Osteoblast (primary cell): ENCODE data around the gene EXTL1. TPM values are rescaled to one million over a fixed set of nuclear protein-coding genes. Genes with fewer than 3 reads are reported as not detected.

Experiments
- DNase-seq: peaks from one replicate; pipeline ENCODE4 v3.0.0; 2011; ENCODE audit warnings: low spot score, mixed read lengths; ENCODE audit not compliant: insufficient read length; ENCODE audit errors: missing footprints
- H2AFZ ChIP-seq: 2 replicates; pipeline ENCODE4 v1.6.0; 2011; ENCODE audit warnings: mild to moderate bottlenecking, low read length
- H3K27ac ChIP-seq: 2 replicates; pipeline ENCODE4 v1.5.1; 2011; ENCODE audit warnings: mild to moderate bottlenecking, low read depth, low read length, moderate library complexity
- H3K27me3 ChIP-seq: 2 replicates; pipeline ENCODE4 v1.6.0; 2012; ENCODE audit warnings: mild to moderate bottlenecking, control low read depth, inconsistent platforms, low read length, moderate library complexity; ENCODE audit not compliant: insufficient read depth
- H3K36me3 ChIP-seq: 2 replicates; pipeline ENCODE4 v1.5.1; 2011; ENCODE audit warnings: mild to moderate bottlenecking, low read length, control low read depth, moderate library complexity; ENCODE audit not compliant: insufficient read depth
- H3K4me1 ChIP-seq: 2 replicates; pipeline ENCODE4 v1.5.1; 2011; ENCODE audit warnings: mild to moderate bottlenecking, low read length, control low read depth, moderate library complexity; ENCODE audit not compliant: insufficient read depth
- H3K4me2 ChIP-seq: 2 replicates; pipeline ENCODE4 v1.6.0; 2011; ENCODE audit warnings: mild to moderate bottlenecking, low read length; ENCODE audit not compliant: insufficient read depth
- H3K4me3 ChIP-seq: fragments of 200-600 bp; sonication (generic); 3 replicates; pipeline ENCODE4 v1.5.1; 2012; ENCODE audit warnings: mild to moderate bottlenecking, low read length, inconsistent platforms; ENCODE audit not compliant: insufficient read depth
- H3K79me2 ChIP-seq: 2 replicates; pipeline ENCODE4 v1.6.0; 2012; ENCODE audit warnings: mild to moderate bottlenecking, low read length, control low read depth, inconsistent platforms; ENCODE audit not compliant: insufficient read depth
- H3K9me3 ChIP-seq: 2 replicates; pipeline ENCODE4 v1.5.1; 2011; ENCODE audit warnings: low read depth, low read length, control low read depth
- H4K20me1 ChIP-seq: 2 replicates; pipeline ENCODE4 v1.6.0; 2012; ENCODE audit warnings: mild to moderate bottlenecking, low read length, control low read depth; ENCODE audit not compliant: insufficient read depth
- total RNA-seq: library from RNA; depleted of rRNA; stranded (reverse); fragments of >200 nt; gene quantifications from 2 replicates; pipeline ENCODE4 v1.2.3, GENCODE V29; 2012
- TF ChIP-seq, protein P1 (sequence below): IDR thresholded peaks from 2 replicates; pipeline ENCODE4 v1.5.1; 2011; ENCODE audit warnings: mild to moderate bottlenecking, low read depth, low read length, moderate library complexity; ENCODE audit errors: extremely low read depth

Gene EXTL1, protein sequence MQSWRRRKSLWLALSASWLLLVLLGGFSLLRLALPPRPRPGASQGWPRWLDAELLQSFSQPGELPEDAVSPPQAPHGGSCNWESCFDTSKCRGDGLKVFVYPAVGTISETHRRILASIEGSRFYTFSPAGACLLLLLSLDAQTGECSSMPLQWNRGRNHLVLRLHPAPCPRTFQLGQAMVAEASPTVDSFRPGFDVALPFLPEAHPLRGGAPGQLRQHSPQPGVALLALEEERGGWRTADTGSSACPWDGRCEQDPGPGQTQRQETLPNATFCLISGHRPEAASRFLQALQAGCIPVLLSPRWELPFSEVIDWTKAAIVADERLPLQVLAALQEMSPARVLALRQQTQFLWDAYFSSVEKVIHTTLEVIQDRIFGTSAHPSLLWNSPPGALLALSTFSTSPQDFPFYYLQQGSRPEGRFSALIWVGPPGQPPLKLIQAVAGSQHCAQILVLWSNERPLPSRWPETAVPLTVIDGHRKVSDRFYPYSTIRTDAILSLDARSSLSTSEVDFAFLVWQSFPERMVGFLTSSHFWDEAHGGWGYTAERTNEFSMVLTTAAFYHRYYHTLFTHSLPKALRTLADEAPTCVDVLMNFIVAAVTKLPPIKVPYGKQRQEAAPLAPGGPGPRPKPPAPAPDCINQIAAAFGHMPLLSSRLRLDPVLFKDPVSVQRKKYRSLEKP
- total RNA-seq = 1.4 and 3.2 TPM in 2 replicates

DNA sequence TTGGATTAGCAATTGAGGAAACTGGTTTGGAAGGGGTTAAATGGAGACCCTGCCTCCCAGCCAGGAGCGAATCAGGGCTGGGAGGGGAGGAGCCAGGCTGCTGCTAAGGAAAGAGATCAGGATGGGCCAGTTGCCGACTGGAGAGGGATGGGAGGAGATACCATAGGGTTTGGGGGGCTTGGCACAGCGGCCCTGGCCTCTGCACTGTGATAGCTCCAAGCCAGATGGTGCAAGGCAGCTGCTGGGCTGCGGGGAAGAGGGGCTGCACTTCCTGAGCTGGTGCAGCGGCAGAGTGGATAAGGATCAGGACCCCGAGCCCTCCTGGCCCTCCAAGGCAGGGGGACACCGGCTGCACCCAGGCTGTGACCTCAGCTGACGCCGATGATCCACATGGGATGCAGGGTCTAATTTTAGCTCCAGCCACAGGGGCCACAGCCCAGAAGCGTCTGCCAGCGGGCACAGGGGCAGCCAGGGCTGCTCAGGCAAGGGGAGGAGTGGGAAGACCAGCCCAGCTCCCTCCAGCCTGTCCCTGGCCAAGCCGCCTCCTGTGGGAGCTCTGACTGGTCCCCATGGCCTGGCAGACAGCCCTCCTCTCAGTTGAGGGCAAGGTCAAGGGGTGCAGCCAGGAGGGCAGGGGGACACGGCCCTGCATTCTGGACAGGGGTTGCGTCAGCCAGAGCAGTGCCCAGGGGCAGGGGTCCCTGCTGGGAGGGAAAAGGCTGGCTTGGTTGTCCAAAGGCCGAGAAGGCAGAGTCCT, at the start of gene EXTL1:
TSS of gene EXTL1 (plus strand) at position 129 of the 757 bp plus-strand sequence. CDS start 872 bp downstream, outside the sequence.
- Histone ChIP-seq H3K9me3 (no peaks in the 10 kb centered on the region), H3K36me3 (peaks cover 3% of the 10 kb centered on the region), H3K4me2 (peak within 1 kb of the TSS; percentile 80), H3K27me3 (no peaks in the 10 kb centered on the region), H4K20me1 (no peaks in the 10 kb centered on the region), H3K27ac (peak within 1 kb of the TSS; percentile 82), H3K79me2 (peaks cover 17% of the 10 kb centered on the region), H3K4me1 (peaks cover 72% of the 10 kb centered on the region), H3K4me3 (peak within 1 kb of the TSS; percentile 69), H2AFZ (peak within 1 kb of the TSS; percentile 56)
- DNase-seq = peak; percentile 94
- TF ChIP-seq, protein P1, sequence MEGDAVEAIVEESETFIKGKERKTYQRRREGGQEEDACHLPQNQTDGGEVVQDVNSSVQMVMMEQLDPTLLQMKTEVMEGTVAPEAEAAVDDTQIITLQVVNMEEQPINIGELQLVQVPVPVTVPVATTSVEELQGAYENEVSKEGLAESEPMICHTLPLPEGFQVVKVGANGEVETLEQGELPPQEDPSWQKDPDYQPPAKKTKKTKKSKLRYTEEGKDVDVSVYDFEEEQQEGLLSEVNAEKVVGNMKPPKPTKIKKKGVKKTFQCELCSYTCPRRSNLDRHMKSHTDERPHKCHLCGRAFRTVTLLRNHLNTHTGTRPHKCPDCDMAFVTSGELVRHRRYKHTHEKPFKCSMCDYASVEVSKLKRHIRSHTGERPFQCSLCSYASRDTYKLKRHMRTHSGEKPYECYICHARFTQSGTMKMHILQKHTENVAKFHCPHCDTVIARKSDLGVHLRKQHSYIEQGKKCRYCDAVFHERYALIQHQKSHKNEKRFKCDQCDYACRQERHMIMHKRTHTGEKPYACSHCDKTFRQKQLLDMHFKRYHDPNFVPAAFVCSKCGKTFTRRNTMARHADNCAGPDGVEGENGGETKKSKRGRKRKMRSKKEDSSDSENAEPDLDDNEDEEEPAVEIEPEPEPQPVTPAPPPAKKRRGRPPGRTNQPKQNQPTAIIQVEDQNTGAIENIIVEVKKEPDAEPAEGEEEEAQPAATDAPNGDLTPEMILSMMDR = no peak

DNA sequence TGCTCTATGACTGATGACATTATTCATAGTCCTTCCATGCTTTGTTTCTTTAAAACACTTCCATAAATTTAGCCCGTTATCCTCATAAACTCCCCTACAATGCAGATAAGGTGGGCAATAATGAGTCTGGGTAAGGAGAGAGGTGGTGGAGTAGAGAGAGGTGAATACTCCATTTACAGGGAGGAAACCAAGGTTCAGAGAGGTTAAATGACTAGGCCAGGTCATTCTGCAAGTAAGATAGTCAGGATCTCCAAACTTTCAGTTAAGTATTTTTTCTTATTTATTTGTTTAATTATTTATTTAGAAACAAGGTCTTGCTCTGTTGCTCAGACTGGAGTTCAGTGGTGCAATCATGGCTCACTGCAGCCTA, 49.8 kb upstream of the EXTL1 start:
- no peak for DNase-seq
- Histone ChIP-seq H4K20me1 (no peaks in the 10 kb centered on the region), H3K4me1 (no peaks in the 10 kb centered on the region), H3K27me3 (no peaks in the 10 kb centered on the region), H3K4me3 (no peak overlapping the region), H3K4me2 (no peak overlapping the region), H3K79me2 (no peaks in the 10 kb centered on the region), H3K27ac (no peak overlapping the region), H3K36me3 (peaks cover 26% of the 10 kb centered on the region), H3K9me3 (no peaks in the 10 kb centered on the region), H2AFZ (no peak overlapping the region)
- TF ChIP-seq, protein P1 = no peak

DNA sequence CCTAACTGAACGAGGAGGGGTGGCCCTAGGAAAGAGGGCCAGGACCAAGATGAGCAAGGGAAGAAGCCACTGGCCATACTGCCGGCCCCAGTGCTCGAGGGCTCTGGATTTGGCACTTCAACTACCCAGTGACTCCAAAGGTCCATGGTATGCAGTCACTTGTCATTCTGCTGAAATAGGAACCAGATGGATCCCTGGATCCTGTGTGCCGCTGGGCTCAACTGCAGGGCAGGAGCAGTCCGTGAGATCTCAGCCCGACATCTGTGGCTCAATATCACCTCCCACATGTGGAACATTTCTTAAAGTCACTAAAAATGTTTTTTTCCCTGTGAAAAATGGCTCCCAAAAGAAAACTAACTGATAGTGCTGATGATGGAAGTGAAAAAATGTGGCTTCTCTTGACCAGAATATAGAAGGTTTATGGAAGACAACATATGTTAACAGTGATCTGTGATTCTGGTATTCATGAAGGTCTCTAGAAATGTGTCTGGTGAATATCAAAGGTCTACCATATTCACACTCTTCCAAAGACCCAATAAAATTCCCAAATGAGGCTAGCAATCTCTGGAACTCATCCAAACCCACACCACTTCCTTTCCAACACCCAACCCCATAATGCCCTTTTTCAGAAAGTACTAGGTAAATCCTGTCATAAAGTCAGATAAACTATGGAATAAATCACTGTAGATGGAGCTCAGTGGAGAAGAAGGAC, 47.8 kb upstream of the EXTL1 start:
- H4K20me1 ChIP-seq = no peaks in the 10 kb centered on the region
- no peak overlapping the region for H3K4me3 ChIP-seq
- H3K4me2 ChIP-seq = no peak overlapping the region
- no peaks in the 10 kb centered on the region for H3K9me3 ChIP-seq
- no peaks in the 10 kb centered on the region for H3K27me3 ChIP-seq
- H3K27ac ChIP-seq = no peak overlapping the region
- peaks cover 26% of the 10 kb centered on the region for H3K36me3 ChIP-seq
- H2AFZ ChIP-seq = no peak overlapping the region
- no peaks in the 10 kb centered on the region for H3K79me2 ChIP-seq
- TF ChIP-seq, protein P1 = no peak
- H3K4me1 ChIP-seq = no peaks in the 10 kb centered on the region
- no peak for DNase-seq
